MCF 10A (cell line): ENCODE data around the gene TMEM150A. TPM values are rescaled to one million over a fixed set of nuclear protein-coding genes. Genes with fewer than 3 reads are reported as not detected.

Experiments used
- Bru-seq: library from RNA; stranded (reverse); fragments of 400-500 nt; gene quantifications from one replicate; lab custom pipeline; 2021; lab: Mats Ljungman, UMichigan
- BruChase-seq, 2 experiments: library from RNA; stranded (reverse); fragments of 400-500 nt; gene quantifications; one replicate each; lab custom pipeline; 2021; lab: Mats Ljungman, UMichigan
- BruUV-seq: library from RNA; stranded (reverse); fragments of 400-500 nt; replicated peaks from 2 replicates; lab custom pipeline; 2021; lab: Mats Ljungman, UMichigan
- CTCF ChIA-PET: fragments of 300-600 bp; sonication (Branson Sonifier 250); formaldehyde crosslinking; extraction: SDS; loops from one replicate; lab custom pipeline; 2021; ENCODE audit warnings: antibody characterized with exemption, inconsistent platforms; lab: Yijun Ruan, JAX
- POLR2A ChIA-PET: fragments of 300-600, 350-650 bp; sonication (Branson Sonifier 250); formaldehyde crosslinking; extraction: SDS; loops from one replicate; lab custom pipeline; 2020; ENCODE audit warnings: antibody characterized with exemption, inconsistent platforms; lab: Yijun Ruan, JAX
- DNase-seq: peaks from one replicate; pipeline ENCODE4 v3.0.0-alpha.2; 2018; ENCODE audit not compliant: unreplicated experiment
- H3K27ac Mint-ChIP-seq: one replicate; pipeline ENCODE4 v1.8.0; 2022; ENCODE audit warnings: mild to moderate bottlenecking, low read depth, mixed read lengths; ENCODE audit not compliant: unreplicated experiment
- H3K27me3 Mint-ChIP-seq: one replicate; pipeline ENCODE4 v1.8.0; 2022; ENCODE audit warnings: mixed read lengths; ENCODE audit not compliant: insufficient read depth, unreplicated experiment
- H3K36me3 Mint-ChIP-seq: one replicate; pipeline ENCODE4 v1.8.0; 2022; ENCODE audit warnings: mild to moderate bottlenecking, moderate library complexity, mixed read lengths; ENCODE audit not compliant: insufficient read depth, unreplicated experiment
- H3K4me1 Mint-ChIP-seq: one replicate; pipeline ENCODE4 v1.8.0; 2022; ENCODE audit warnings: mixed read lengths; ENCODE audit not compliant: insufficient read depth, unreplicated experiment
- H3K4me3 Mint-ChIP-seq: one replicate; pipeline ENCODE4 v1.8.0; 2022; ENCODE audit warnings: mild to moderate bottlenecking, moderate library complexity, mixed read lengths; ENCODE audit not compliant: unreplicated experiment
- H3K9me3 Mint-ChIP-seq: one replicate; pipeline ENCODE4 v1.8.0; 2022; ENCODE audit warnings: mixed read lengths; ENCODE audit not compliant: unreplicated experiment
- intact Hi-C: fragments of 100-400 bp; cut with micrococcal nuclease; formaldehyde crosslinking; loops from 2 replicates; pipeline ENCODE4 v1.14.1; 2022
- long read RNA-seq: library from polyadenylated mRNA; stranded (forward); transcript quantifications from one replicate; pipeline ENCODE4 v2.0.0, GENCODE V29; 2022
- total RNA-seq: library from RNA; stranded (reverse); gene quantifications from 2 replicates; pipeline ENCODE4 v1.2.3, GENCODE V29; 2022
- TF ChIP-seq, protein P1 (sequence below): fragments of 200-600 bp; IDR thresholded peaks from one replicate; pipeline ENCODE4 v1.8.0; 2022; ENCODE audit warnings: antibody characterized with exemption, mild to moderate bottlenecking; ENCODE audit not compliant: unreplicated experiment

Gene TMEM150A, protein sequence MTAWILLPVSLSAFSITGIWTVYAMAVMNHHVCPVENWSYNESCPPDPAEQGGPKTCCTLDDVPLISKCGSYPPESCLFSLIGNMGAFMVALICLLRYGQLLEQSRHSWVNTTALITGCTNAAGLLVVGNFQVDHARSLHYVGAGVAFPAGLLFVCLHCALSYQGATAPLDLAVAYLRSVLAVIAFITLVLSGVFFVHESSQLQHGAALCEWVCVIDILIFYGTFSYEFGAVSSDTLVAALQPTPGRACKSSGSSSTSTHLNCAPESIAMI
- total RNA-seq (12.5 and 14.5 TPM in 2 replicates), Bru-seq, nascent RNA (percentile 49 among the genes with signal in this experiment), BruChase-seq, experiment 1, labeled RNA remaining after a 6-hour chase (percentile 57 among the genes with signal in this experiment), BruChase-seq, experiment 2, labeled RNA remaining after a 2-hour chase (percentile 46 among the genes with signal in this experiment)
- long read RNA-seq, transcript TMEM150A-202 (8 exons, 1,518 nt), result major isoform, 18 of 42 reads
- long read RNA-seq, partial matches to known transcripts, result 3 of 42 reads
- long read RNA-seq, other reads (novel, unspliced or antisense), result 13 of 42 reads

DNA sequence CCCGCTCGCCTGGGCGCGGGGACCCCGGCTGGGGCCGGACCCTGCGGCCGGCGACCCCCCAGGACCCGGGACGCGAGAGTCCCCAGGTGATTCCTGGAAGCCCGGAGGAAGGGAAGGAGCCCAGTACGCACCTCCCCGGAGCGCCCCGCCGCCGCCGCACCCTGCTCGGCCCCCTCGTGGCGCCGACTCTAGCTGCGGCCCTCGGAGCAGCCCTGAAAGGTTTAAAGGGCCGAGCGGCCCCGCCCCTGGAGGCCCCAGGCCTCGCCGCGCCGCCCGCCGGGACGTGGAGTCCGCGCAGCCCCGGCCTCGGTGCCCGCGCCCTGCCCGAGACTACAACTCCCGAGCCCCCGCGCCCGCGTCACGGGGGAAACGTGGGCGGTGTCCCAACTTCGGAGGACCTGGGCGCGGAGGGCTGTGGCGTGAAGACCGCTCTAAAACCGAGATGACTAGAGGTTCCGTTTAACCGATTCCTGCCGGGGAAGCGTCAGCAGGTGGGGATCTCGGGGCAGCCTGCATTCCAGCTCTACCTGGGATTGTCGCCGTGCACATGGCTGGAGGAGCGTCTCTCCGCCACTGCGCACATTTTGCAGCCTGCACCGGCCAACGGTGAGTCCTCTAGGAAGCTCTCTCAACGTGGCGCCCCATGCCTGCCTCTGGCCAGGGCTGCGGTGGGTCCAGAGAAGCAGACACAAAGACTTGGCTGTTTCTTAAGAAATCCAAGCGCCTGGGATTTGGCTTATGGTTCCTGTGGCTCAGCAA is at the start of gene TMEM150A:
Gene TMEM150A (minus strand): TSS at position 223 of the 759 bp plus-strand sequence. CDS start 750 bp downstream, outside the sequence.
- ChIA-PET CTCF (interaction anchor here (0.6 to 2.2 kb wide), 4 partner anchors 8 to 190 kb away, joined by 3 to 10 read pairs (median 4); partner anchors contain the start of gene RNF181), POLR2A (interaction anchor here (1.0 to 6.1 kb wide), 15 partner anchors 8 to 840 kb away, joined by 3 to 67 read pairs (median 7); partner anchors contain the start of genes C2orf68, ELMOD3, GGCX and MAT2A)
- Mint-ChIP-seq H3K36me3 (peaks cover 33% of the 10 kb centered on the region), H3K4me1 (peaks cover 12% of the 10 kb centered on the region), H3K9me3 (no peaks in the 10 kb centered on the region), H3K4me3 (peak within 1 kb of the TSS; percentile 79), H3K27me3 (no peaks in the 10 kb centered on the region), H3K27ac (peak within 1 kb of the TSS; percentile 70)
- TF ChIP-seq, protein P1, sequence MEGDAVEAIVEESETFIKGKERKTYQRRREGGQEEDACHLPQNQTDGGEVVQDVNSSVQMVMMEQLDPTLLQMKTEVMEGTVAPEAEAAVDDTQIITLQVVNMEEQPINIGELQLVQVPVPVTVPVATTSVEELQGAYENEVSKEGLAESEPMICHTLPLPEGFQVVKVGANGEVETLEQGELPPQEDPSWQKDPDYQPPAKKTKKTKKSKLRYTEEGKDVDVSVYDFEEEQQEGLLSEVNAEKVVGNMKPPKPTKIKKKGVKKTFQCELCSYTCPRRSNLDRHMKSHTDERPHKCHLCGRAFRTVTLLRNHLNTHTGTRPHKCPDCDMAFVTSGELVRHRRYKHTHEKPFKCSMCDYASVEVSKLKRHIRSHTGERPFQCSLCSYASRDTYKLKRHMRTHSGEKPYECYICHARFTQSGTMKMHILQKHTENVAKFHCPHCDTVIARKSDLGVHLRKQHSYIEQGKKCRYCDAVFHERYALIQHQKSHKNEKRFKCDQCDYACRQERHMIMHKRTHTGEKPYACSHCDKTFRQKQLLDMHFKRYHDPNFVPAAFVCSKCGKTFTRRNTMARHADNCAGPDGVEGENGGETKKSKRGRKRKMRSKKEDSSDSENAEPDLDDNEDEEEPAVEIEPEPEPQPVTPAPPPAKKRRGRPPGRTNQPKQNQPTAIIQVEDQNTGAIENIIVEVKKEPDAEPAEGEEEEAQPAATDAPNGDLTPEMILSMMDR, result peak; percentile 30
- intact Hi-C loops, result loop anchor here (2.0 to 5.0 kb wide), 3 partner anchors 40 to 248 kb away; partner anchors contain the start of genes ELMOD3, GGCX and RETSAT
- DNase-seq, result peak; percentile 90
- BruUV-seq, result TSS peak; percentile 11

DNA sequence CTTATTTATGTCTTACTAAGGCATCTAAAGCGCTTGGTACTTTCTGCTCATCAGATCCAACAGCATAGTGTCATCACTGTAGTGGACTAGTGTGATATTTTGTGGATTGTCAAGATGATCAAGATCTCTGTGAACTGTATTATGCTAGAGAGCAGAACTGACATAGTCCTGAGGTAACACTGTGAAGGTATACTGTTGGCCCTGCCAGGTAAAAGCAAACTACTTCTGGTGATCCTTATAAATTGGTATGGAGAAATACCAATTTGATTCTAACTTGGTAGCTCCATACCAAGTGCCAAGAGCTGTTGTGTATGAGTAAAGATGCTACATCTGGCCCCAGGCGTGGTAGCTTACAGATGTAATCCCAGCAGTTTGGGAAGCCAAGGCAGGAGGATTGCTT is 49.6 kb upstream of the TMEM150A start:
- no peaks in the 10 kb centered on the region for H3K9me3 Mint-ChIP-seq
- BruUV-seq, result no TSS peak
- DNase-seq, result no peak
- peaks cover 80% of the 10 kb centered on the region for H3K36me3 Mint-ChIP-seq
- H3K27ac Mint-ChIP-seq, result no peak overlapping the region
- CTCF ChIA-PET, result interaction anchor here (0.7 to 7.2 kb wide), 3 partner anchors 15 to 231 kb away, joined by 3 to 52 read pairs (median 4); no protein-coding TSS in a partner anchor
- peaks cover 10% of the 10 kb centered on the region for H3K4me1 Mint-ChIP-seq
- TF ChIP-seq, protein P1, result no peak
- no peak overlapping the region for H3K4me3 Mint-ChIP-seq
- POLR2A ChIA-PET, result interaction anchor here (0.6 to 1.3 kb wide), 3 partner anchors 8 to 710 kb away, joined by 3 to 5 read pairs (median 3); no protein-coding TSS in a partner anchor
- intact Hi-C loops, result no loop called here
- H3K27me3 Mint-ChIP-seq, result no peaks in the 10 kb centered on the region

DNA sequence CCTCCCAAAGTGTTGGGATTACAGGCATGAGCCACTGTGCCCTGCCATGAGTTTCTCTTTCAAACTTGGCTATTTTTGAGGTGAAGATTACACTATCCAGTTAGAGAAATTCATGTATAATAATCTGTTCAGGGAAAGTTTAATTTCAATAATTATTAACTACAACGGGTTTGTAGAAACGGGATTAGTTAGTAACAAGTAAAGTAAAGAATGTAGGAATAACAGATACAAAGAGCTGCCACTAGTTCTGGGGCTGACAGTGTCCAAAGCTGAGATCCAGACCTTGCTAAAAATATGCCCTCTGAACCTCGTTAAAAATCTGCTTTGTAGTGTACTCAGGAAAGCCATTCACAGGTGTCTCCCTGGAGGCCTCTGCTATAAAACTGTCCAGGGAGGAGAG is 48.6 kb upstream of the TMEM150A start:
- ChIA-PET CTCF (interaction anchor here (0.6 to 7.2 kb wide), 4 partner anchors 11 to 78 kb away, joined by 4 to 52 read pairs (median 6); no protein-coding TSS in a partner anchor), POLR2A (interaction anchor here (0.9 kb wide), 1 partner anchor 36 kb away, joined by 3 read pairs; the partner anchor contains the start of gene USP39)
- Mint-ChIP-seq H3K27ac (no peak overlapping the region), H3K9me3 (no peaks in the 10 kb centered on the region), H3K36me3 (peaks cover 90% of the 10 kb centered on the region), H3K4me3 (no peak overlapping the region), H3K4me1 (peaks cover 10% of the 10 kb centered on the region), H3K27me3 (no peaks in the 10 kb centered on the region)
- intact Hi-C loops, result no loop called here
- BruUV-seq, result no TSS peak
- no peak for DNase-seq
- TF ChIP-seq, protein P1, result no peak
